Neutrophil (primary cell): ENCODE measurements around the gene TJP1.

Experiments used
- H3K27ac ChIP-seq: fragments of 200-600 bp; sonication (generic); 2 replicates; pipeline ENCODE4 v1.5.1; 2016; ENCODE audit warnings: mild to moderate bottlenecking, moderate library complexity
- H3K27me3 ChIP-seq: fragments of 200-600 bp; sonication (generic); 2 replicates; pipeline ENCODE4 v1.6.0; 2016; ENCODE audit warnings: mild to moderate bottlenecking
- H3K36me3 ChIP-seq: fragments of 200-600 bp; sonication (generic); 2 replicates; pipeline ENCODE4 v1.5.1; 2017
- H3K4me1 ChIP-seq, 2 experiments: fragments of 200-600 bp in 1 of 2; sonication (generic) in 1 of 2; 1 replicate in 1 of 2; 2 replicates in 1 of 2; pipeline versions ENCODE4 v1.5.1 to v1.6.1; 2013 to 2016; ENCODE audit warnings: low read depth in 1 of 2, low read length in 1 of 2, mild to moderate bottlenecking in 1 of 2, moderate library complexity in 1 of 2; ENCODE audit not compliant: control insufficient read depth in 1 of 2, insufficient read depth in 1 of 2
- H3K4me3 ChIP-seq, 2 experiments: fragments of 200-600 bp in 1 of 2; sonication (generic) in 1 of 2; 1 replicate in 1 of 2; 2 replicates in 1 of 2; pipeline ENCODE4 v1.5.1; 2013 to 2016; ENCODE audit warnings: low read depth in 1 of 2, low read length in 1 of 2, mild to moderate bottlenecking in 1 of 2, moderate library complexity in 1 of 2
- H3K9me3 ChIP-seq: fragments of 200-600 bp; sonication (generic); 2 replicates; pipeline ENCODE4 v1.5.1; 2016
- CTCF ChIP-seq: fragments of 200-600 bp; sonication (generic); IDR thresholded peaks from 2 replicates; pipeline ENCODE4 v1.5.1; 2016; ENCODE audit warnings: antibody characterized with exemption

Gene TJP1

GRCh38 chr15:29849716-29850115 is 27.4 kb upstream of the TJP1 start:
- no peaks in the 10 kb centered on the region for H3K27me3 ChIP-seq

GRCh38 chr15:29849218-29849617 is 26.9 kb upstream of the TJP1 start:
- no peak overlapping the region for H3K4me3 ChIP-seq
- H3K4me1 ChIP-seq: no peaks in the 10 kb centered on the region
- no peak overlapping the region for H3K27ac ChIP-seq
- no peak for TF ChIP-seq CTCF
- no peaks in the 10 kb centered on the region for H3K27me3 ChIP-seq
- no peaks in the 10 kb centered on the region for H3K9me3 ChIP-seq
- H3K36me3 ChIP-seq: no peaks in the 10 kb centered on the region

More at GRCh38 chr15:29849716-29850115, 27.4 kb upstream of the TJP1 start:
- Histone ChIP-seq H3K4me3 (no peak overlapping the region), H3K9me3 (no peaks in the 10 kb centered on the region), H3K4me1 (no peaks in the 10 kb centered on the region), H3K36me3 (no peaks in the 10 kb centered on the region), H3K27ac (no peak overlapping the region)
- TF ChIP-seq CTCF: no peak

GRCh38 chr15:29844290-29844903 is 22.1 kb upstream of the TJP1 start:
- Histone ChIP-seq H3K27ac (no peak overlapping the region), H3K27me3 (peaks cover 20% of the 10 kb centered on the region), H3K4me1 (no peaks in the 10 kb centered on the region), H3K36me3 (no peaks in the 10 kb centered on the region), H3K4me3 (no peak overlapping the region), H3K9me3 (no peaks in the 10 kb centered on the region)
- no peak for TF ChIP-seq CTCF

- Histone ChIP-seq H3K4me3 (no peak overlapping the region), H3K27me3 (peaks cover 31% of the 10 kb centered on the region), H3K36me3 (no peaks in the 10 kb centered on the region), H3K27ac (no peak overlapping the region), H3K4me1 (no peaks in the 10 kb centered on the region), H3K9me3 (no peaks in the 10 kb centered on the region)
- no peak for TF ChIP-seq CTCF
These were observed 20.0 kb upstream of the TJP1 start for GRCh38 chr15:29842290-29842689.

GRCh38 chr15:29840926-29841325 is 18.7 kb upstream of the TJP1 start:
- no peak for TF ChIP-seq CTCF
- no peaks in the 10 kb centered on the region for H3K36me3 ChIP-seq
- peaks cover 31% of the 10 kb centered on the region for H3K27me3 ChIP-seq
- no peaks in the 10 kb centered on the region for H3K4me1 ChIP-seq
- no peak overlapping the region for H3K4me3 ChIP-seq
- no peak overlapping the region for H3K27ac ChIP-seq
- H3K9me3 ChIP-seq: no peaks in the 10 kb centered on the region

GRCh38 chr15:29840054-29840453 is 17.8 kb upstream of the TJP1 start:
- no peaks in the 10 kb centered on the region for H3K36me3 ChIP-seq
- no peaks in the 10 kb centered on the region for H3K4me1 ChIP-seq
- TF ChIP-seq CTCF: no peak
- H3K4me3 ChIP-seq: no peak overlapping the region
- H3K27ac ChIP-seq: no peak overlapping the region
- peaks cover 31% of the 10 kb centered on the region for H3K27me3 ChIP-seq
- H3K9me3 ChIP-seq: no peaks in the 10 kb centered on the region
